ENCODE results near the gene ARF3. TPM values are rescaled to one million over a fixed set of nuclear protein-coding genes. Genes with fewer than 3 reads are reported as not detected.

Gene ARF3
- total and polyA plus RNA-seq, 9 of the 15 experiments (the other 6 are each of a cell fraction or from before 2014, with no cell fraction given): 5.9 to 170 (median 64.4) TPM

GRCh38 chr12:48972952-48973483 lies 15.7 kb upstream of the ARF3 start (continued):
- TF ChIP-seq SIN3A (IDR thresholded peaks at IDR 0.05; ENCODE audit: borderline replicate concordance in 2 of 2, control insufficient read depth in 1 of 2, low read depth in 2 of 2, low read length in 2 of 2) (no peak), ZFX (CRISPR knock-in tag; IDR thresholded peaks at IDR 0.05) (no peak), CREM (IDR thresholded peaks at IDR 0.05; ENCODE audit: low read depth) (no peak), ZNF766 (CRISPR knock-in tag; conservative IDR thresholded peaks at IDR 0.05) (no peak), KAT2B (IDR thresholded peaks at IDR 0.05; ENCODE audit: low read depth, low read length) (no peak), NKRF (IDR thresholded peaks at IDR 0.05; ENCODE audit: borderline replicate concordance) (no peak), ZNF780A (CRISPR knock-in tag; IDR thresholded peaks at IDR 0.05) (no peak), PHF20 (IDR thresholded peaks at IDR 0.05; ENCODE audit: partially characterized antibody) (no peak), MAFK (IDR thresholded peaks at IDR 0.05; ENCODE audit: low read length) (no peak), HNRNPL (IDR thresholded peaks at IDR 0.05; ENCODE audit: low read depth, low read length) (no peak), ESRRA (IDR thresholded peaks at IDR 0.05; ENCODE audit: borderline replicate concordance, low read depth) (no peak)
- TF ChIP-seq, protein P1, sequence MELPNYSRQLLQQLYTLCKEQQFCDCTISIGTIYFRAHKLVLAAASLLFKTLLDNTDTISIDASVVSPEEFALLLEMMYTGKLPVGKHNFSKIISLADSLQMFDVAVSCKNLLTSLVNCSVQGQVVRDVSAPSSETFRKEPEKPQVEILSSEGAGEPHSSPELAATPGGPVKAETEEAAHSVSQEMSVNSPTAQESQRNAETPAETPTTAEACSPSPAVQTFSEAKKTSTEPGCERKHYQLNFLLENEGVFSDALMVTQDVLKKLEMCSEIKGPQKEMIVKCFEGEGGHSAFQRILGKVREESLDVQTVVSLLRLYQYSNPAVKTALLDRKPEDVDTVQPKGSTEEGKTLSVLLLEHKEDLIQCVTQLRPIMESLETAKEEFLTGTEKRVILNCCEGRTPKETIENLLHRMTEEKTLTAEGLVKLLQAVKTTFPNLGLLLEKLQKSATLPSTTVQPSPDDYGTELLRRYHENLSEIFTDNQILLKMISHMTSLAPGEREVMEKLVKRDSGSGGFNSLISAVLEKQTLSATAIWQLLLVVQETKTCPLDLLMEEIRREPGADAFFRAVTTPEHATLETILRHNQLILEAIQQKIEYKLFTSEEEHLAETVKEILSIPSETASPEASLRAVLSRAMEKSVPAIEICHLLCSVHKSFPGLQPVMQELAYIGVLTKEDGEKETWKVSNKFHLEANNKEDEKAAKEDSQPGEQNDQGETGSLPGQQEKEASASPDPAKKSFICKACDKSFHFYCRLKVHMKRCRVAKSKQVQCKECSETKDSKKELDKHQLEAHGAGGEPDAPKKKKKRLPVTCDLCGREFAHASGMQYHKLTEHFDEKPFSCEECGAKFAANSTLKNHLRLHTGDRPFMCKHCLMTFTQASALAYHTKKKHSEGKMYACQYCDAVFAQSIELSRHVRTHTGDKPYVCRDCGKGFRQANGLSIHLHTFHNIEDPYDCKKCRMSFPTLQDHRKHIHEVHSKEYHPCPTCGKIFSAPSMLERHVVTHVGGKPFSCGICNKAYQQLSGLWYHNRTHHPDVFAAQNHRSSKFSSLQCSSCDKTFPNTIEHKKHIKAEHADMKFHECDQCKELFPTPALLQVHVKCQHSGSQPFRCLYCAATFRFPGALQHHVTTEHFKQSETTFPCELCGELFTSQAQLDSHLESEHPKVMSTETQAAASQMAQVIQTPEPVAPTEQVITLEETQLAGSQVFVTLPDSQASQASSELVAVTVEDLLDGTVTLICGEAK (IDR thresholded peaks at IDR 0.05): no peak
- TF ChIP-seq, protein P1 (CRISPR knock-in tag; IDR thresholded peaks at IDR 0.05): no peak

Data from K562 (cell line).